ENCODE data around the gene LRRN3.
A peak's percentile ranks its signal among the peaks of the same experiment; 100 is the strongest.
"Not testable (repeated sequence)": the region's sequence is repeated elsewhere in the genome, so short reads cannot be mapped to it uniquely, and the experiment has no call there.

The LRRN3 gene

DNA sequence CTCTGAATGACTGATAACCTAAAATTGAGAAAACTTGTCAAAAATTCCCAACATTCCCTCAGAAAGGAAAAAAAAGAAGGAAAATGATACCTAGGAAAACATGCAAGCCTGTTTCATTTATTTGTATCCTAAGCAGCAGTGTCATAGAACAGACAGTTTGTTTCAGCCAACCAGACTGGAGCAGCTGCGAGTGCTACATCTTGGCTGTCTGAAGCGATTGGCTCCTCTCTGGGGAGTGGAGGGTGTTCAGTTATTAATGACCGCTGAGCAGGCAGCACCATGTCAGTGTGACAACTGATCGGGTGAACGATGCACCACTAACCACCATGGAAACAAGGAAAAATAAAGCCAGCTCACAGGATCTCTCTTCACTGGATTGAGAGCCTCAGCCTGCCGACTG lies at the start of gene LRRN3:
Gene LRRN3, plus strand, starts transcription at position 282 of the 400 bp plus-strand sequence. CDS start 31,646 bp downstream, outside the sequence.
- peak in 1 of 2 donors; percentile 46 for DNase-seq (ENCODE audit: low read depth in 1 of 2, low spot score in 1 of 2)

DNA sequence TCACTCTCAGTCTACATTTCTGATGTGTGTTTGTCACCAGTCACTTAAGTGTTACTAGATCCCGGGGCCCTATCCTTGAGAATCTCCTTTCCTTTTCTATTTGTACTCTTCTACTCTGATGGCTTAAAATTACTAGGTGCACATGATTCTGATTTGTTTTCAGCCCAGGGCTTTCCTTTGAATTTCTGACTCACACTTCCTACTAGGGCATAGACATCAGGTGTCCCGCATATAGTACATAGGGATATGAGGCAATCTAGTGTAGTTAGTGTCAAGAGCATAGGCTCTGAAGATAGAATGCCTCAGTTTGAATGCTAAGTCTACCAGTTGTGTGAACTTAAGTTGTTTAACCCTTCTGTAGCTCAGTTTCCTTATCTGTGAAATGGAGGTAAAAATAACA lies 49.4 kb upstream of the LRRN3 start:
- no peak for DNase-seq (ENCODE audit: low read depth in 1 of 2, low spot score in 1 of 2)

DNA sequence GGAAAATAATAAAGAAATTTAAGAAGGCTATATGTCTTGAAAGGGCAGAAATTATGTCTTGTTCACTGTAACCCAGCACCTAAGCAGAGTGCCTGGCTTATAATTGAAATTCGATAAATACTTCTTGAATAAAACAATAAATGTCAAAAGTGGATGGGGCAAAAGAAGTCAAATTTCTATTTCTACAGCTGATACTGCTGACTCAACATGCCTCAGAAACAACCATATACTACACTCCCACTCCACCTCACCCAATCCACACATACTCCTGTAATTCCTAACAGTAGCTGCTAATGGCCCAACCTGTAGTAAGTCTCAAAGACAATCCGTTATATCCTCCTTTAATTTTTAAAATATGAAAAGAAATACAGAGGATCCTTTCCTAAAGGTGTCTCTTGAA lies 48.1 kb upstream of the LRRN3 start:
- DNase-seq (ENCODE audit: low read depth in 1 of 2, low spot score in 1 of 2), result no peak

DNA sequence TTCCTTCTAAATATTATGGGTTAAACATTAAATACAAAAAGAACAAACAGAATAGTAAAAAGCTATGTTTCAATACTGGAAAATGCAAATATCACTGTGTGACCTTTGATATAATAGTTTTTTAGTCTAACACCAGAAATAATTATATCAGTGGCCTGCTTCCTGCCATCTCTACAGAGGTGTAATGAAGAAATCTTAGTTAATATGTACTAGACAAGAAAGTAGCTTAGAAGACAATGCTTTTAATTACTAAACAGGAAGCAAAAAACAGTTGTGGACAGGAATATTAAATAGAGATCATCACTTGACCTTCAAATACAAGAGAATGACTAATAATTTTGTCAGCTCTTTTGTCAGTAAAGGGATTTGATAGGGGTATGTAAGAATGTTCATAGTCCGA lies 47.4 kb upstream of the LRRN3 start:
- DNase-seq (ENCODE audit: low read depth in 1 of 2, low spot score in 1 of 2), result no peak

DNA sequence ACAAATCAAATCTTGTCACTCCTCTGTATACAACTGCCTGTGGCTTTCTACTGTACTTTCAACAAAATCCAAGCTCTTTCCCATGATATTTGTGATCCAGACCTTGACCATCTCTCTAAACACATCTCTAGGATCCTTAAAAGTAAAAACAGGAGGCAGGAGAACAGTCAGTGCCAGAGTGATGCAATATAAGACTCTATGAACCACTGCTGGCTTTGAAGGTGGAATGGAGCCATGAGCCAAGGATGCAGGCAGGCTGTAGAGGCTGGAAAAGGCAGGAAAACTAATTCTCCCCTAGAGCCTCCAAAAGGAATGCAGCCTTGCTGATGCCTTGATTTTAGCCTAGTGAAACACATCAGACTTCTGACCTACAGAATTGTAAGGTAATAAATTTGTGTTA lies 45.5 kb upstream of the LRRN3 start:
- no peak for DNase-seq (ENCODE audit: low read depth in 1 of 2, low spot score in 1 of 2)

DNA sequence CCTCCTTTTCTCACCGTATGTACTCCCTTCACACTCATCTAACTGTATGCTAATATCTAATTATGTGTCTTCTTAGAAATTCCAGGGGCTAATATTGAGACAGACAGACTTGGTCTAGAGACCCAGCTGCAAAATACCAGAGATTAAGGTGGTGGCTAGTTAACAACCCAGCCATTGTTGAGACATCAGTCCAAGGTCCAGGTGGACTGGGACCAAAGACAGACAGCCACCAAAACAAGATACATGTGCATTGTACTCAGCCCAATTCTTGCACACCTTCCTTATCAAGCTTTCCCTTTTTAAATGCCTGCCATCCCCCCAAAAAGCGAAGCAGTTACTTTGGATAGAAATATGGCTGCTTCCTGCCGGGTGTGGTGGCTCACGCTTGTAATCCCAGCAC lies 43.3 kb upstream of the LRRN3 start:
- no peak for DNase-seq (ENCODE audit: low read depth in 1 of 2, low spot score in 1 of 2)

DNA sequence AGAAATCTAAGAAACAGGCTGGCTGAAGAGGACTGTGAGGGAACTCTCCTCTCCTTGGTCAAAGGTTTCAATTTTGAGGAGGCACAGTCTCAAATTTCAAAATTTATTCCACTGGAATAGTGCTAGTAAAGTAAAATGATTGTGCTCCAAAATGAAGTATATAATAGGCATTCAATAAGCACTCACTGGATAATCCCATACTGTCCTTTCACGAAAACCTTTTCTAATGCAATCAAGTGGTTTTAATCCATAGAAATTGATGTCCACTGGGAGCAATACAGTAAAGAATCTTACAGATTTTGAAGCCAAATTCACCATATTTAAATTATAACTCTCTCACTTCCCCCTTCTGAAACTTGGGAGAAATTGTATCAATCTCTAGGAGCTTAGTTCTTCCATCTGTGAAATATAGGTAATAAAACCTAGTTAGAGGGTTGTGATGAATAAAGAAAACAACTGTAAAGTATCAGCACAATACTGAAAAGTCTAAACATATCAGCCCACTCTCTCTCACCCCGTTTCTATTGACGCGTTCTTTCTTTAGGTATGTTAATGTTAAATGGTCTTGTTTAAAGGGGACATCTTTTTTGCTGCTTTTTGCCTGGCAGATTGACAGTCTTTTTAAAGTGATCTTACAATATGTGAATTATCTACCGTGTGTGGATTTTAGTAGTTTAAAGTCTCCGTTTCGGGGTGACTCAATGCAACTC lies 40.8 kb upstream of the LRRN3 start:
- no peak for DNase-seq (ENCODE audit: low read depth in 1 of 2, low spot score in 1 of 2)

DNA sequence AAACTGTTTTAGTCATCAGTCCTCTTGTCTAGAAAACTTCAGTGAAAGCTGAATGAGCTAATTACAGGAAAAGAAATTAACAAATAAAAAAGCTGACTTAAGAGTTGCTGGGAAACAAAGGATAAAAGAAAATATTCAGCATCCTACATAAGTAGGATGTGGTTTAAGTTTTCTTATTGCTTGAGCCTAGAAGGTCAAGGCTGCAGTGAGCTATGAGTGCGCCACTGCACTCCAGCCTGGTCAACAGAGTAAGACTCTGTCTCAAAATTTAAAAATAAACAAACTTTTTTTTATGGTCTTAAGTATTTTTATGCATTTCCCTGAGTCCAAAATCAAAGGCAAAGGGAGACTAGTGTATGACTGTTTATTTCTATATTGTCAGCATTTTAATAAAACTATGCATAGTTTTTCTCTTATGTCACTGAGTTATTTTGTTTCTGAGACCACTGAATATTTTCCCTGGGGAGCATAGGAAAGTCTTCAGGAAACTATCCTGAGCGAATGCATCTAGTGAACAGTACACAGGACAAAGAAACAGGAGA lies 40.0 kb upstream of the LRRN3 start:
- no peak for DNase-seq (ENCODE audit: low read depth in 1 of 2, low spot score in 1 of 2)

DNA sequence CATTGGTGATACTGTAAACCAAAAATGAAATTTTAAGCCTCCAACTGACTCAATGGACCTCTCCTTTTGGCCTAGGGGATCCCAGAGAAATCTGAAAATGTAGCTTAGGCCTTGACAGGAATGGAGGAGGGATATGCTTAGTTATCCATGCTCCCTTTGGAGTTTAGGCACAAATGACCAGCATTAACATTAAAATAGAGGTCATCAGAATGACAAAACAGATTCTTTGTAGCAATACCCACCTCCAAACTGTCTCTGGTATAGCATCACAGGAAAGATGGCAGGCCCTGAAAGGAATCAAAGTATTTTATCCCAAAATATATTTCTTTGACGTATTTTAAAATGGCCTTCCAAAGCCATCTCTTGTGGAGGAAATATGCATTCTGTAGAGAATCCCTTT lies 39.1 kb upstream of the LRRN3 start:
- DNase-seq (ENCODE audit: low read depth in 1 of 2, low spot score in 1 of 2), result no peak

DNA sequence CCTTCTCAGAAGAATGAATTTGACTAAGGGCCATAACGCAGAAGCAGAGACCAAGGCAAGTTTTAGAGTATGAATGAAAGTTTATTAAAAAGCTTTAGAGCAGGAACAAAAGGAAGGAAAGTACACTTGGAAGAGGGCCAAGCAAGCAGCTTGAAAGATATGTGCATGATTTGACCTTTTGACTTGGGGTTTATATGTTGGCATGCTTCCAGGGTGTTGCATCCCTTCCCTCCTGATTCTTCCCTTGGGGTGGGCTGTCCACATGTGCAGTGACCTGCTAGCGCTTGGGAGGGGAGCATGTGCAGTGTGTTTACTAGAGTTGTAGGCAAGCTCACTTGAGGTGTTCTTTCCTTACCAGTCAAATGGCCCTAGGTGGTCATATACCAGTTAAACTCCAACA lies 37.9 kb upstream of the LRRN3 start:
- no peak for DNase-seq (ENCODE audit: low read depth in 1 of 2, low spot score in 1 of 2)

DNA sequence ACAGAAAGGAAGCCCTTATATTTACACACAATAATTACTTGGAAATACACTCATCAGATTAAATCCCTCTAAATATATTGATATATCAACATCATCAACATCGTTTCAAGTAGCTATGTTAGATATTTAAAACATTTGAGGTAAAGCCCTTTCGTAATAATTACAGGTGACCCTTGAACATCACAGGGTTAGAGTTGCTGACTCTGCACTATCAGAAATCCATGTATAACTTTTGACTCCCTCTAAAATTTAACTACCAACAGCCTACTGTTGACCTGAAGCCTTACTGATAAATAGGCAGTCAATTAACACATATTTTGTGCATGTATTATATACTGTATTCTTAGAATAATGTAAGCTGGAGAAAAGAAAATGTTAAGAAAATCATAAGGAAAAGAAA lies 34.6 kb upstream of the LRRN3 start:
- no peak for DNase-seq (ENCODE audit: low read depth in 1 of 2, low spot score in 1 of 2)

DNA sequence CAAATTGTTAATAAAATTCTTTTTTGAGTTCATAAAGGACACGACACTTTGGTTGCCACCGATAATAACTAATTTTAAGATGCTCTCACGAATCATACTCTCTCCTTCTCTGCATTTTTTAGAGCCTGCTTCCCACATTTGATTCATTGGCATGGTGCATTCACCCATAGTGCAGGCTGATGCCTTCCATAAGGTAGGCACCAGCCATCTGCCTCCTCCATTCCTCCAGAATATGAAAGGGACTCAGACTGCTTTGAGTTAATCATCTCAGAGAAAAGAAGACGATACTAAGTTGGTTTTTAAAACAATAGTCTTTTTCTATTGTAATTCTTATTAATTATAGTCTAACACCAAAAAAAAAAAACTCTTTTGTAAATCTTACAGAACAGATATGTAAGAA lies 33.9 kb upstream of the LRRN3 start:
- DNase-seq (ENCODE audit: low read depth in 1 of 2, low spot score in 1 of 2), result no peak

DNA sequence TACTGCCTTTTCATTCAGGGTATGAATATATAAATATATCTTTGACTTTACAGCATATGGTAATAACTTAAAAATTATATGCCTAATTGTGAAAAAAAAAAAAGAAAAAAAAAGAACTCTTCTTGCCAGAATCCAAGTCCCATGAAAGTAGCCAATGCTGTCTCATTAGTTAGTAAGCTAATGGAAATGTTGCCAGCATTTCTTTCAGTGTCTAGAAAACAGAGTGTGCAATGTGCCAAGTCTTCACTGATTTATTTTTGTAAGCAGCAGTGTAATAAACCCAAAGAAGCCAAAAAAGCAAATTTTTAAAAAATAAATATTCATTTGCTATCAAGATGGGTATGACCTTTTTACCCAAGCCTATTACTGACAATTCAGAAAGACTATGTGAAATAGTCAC lies 31.1 kb upstream of the LRRN3 start:
- no peak for DNase-seq (ENCODE audit: low read depth in 1 of 2, low spot score in 1 of 2)

DNA sequence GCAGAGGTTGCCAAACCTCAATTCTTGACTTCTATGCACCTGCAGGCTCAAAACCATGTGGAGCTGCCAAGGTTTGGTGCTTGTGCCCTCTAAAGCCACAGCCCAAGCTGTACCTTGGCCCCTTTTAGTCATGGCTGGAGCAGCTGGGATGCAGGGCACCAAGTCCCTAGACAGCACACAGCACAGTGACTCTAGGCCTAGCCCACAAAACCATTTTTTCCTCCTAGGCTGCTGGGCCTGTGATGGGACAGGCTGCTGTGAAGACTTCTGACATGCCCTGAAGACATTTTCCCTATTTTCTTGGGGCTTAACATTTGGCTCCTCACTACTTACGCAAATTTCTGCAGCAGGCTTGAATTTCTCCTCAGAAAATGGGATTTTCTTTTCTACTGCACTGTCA lies 27.8 kb upstream of the LRRN3 start:
- no peak for DNase-seq (ENCODE audit: low read depth in 1 of 2, low spot score in 1 of 2)

DNA sequence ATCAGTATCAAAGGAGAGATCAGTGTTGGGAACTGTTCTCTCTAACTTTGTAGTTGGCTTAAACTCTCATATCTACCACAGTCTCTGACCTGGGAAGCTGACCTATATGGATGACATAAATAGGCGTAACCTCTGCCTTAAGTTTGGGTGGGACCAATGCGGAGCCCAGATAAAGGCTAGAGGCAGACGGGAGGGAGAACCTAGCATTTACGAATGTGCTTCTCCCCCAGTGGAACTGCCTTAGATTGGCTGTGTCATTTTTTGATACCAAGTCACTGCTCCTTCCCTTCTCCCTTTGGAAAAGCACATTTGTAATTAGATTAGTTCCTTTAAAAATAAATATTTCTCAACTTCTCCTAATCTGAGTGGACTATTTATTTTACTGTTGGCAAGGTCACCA lies 23.7 kb upstream of the LRRN3 start:
- no peak for DNase-seq (ENCODE audit: low read depth in 1 of 2, low spot score in 1 of 2)

DNA sequence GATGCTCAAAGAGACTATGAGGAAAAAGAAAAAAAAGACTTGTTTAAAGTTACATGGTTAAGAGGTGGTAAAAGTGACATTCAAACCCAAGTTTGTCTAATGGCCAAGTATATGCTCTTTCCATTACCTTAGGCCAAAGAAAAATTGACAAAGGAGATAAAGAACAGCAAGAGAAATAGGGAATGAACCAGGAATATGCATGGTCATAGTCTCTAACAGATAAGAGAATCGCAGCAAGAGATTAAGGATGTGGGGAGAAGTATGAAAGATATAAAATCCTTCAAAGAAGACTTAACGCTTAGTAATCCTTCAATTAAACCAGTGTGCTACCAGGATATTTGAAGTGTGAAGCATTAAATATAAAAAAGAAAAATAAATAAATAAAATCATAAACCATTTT lies 23.2 kb upstream of the LRRN3 start:
- no peak for DNase-seq (ENCODE audit: low read depth in 1 of 2, low spot score in 1 of 2)

DNA sequence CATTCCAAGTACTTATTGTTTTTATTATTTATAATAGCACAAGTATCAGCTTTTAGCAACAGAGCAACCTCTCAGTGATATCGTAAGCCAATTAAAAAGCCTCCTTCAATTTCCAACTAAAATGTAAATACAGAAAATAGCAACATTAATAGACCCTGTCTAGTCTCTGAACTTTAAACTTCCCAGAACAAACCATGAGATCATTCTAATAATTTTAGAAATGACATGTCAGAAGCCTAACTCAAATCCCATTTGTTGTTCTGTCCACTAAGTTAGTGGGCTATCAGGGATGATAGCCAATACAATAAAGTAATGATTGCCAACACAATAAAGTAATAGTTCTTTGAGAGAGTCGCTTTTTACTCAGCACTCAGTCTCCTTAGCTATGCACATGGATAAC lies 22.3 kb upstream of the LRRN3 start:
- DNase-seq (ENCODE audit: low read depth in 1 of 2, low spot score in 1 of 2), result no peak

DNA sequence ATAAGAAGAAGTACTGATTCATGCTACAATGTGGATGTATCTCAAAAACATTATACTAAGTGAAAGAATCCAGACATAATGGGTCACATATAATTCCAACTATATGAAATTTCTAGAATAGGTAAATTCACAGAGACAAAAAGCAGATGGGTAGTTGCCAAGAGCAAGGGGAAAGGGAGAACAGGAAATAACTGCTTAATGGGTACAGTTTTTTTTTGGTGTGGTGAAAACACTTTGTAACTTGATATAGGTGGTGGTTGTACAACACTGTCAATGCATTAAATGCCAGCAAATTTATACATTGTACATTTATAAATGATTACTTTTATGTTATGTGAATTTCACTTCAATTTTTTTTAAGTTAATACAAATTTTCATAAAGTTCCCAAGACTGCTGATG lies 19.4 kb upstream of the LRRN3 start:
- DNase-seq (ENCODE audit: low read depth in 1 of 2, low spot score in 1 of 2), result no peak

DNA sequence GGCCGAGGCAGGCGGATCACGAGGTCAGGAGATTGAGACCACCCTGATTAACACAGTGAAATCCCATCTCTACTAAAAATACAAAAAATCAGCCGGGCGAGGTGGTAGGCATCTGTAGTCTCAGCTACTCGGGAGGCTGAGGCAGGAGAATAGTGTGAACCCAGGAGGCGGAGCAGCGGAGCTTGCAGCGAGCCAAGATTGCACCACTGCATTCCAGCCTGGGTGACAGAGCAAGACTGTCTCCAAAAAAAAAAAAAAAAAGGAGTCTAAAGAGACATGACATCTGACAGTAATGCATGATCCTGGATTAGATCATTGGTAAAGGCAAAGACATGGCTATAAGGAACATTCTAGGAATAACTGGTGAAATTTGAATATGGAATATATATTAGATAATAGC lies 18.3 kb upstream of the LRRN3 start:
- not testable (repeated sequence) for DNase-seq (ENCODE audit: low read depth in 1 of 2, low spot score in 1 of 2)

DNA sequence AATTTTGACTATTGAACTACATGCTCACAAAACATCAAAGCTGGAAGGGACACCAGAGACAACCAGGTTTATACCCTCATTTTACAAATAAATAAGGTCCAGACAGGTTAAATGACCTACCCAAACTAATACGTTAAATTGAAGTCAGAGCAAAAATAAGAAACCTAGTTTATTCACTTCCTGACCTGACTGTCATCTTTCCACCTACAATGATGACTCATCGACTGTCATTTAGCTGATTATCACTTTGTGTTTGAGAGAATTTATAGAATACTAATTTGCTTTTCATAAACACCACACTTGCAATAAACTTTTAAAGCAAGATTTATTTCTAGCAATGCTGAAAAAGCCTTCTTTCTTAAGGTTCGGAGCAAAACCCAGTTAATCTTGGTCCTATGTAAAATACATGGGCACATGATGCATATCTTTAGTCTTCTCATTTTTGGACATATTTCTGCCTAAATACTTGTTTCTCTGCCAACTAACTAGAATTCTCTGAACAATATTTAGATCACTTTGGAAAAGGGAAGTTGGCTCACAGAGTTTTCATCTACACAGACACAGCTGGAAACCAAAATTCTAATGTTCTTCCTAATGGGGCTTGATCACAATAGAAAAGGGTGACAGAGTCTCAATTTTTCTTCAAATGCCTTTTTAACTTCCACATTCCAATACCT lies 16.7 kb upstream of the LRRN3 start:
- DNase-seq (ENCODE audit: low read depth in 1 of 2, low spot score in 1 of 2), result no peak

DNA sequence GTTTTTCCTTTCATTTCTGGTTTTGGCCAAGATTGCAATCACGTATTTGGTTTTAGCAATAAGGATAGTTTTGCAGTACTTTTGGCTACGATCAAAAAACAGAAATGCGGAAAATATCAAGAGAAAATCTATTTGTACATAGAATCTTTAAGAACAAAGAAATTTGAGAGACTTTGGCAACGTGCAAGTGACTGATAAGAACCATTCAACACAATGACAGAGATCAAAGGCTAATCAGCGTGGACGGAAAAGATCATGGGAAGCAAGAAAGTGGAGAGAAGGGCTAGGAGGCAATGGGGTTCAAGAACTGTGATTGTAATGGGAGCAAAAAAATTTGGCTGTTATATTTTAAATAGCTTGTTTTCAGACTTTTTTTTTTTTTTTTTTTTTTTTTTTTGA lies 16.2 kb upstream of the LRRN3 start:
- DNase-seq (ENCODE audit: low read depth in 1 of 2, low spot score in 1 of 2), result no peak

DNA sequence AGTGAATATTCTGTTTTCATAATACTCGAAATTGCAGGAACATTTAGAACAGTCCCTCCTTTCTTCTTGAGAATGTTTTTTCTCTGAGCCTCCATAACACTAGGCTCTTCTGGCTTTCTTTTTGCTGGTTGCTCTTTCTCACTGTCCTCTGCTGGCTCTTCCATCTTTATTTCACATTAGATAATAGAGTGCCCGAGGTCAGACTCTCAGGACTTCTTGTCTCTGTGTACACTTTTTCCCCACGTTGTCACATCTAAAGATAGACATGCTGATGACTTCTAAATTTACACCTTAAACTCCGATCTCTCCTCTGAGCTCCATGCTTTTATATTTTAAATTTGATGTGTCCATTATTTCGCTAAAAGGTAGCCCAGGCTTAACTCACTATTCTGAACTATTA lies 15.4 kb upstream of the LRRN3 start:
- DNase-seq (ENCODE audit: low read depth in 1 of 2, low spot score in 1 of 2), result no peak

DNA sequence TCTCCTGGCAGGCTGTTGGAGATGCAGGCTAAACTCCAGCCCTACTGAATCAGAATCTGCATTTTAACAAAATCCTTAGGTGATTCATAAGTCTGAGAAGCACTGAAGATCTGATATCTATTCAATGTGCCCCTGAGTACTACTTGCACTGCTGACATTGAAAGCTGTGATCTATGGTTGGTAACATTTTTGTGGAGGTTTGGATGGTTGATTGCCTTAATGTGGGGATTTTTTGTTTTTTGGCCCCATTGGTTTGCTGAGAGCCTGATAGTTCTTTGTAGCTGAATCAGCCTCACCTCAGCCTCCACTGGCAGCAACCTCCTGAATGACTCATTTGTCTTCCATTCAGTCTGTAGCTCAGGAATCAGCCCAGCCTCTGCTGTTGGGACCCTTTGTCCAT lies 14.7 kb upstream of the LRRN3 start:
- DNase-seq (ENCODE audit: low read depth in 1 of 2, low spot score in 1 of 2), result no peak
